Osteoblast (primary cell): ENCODE data around the gene SMAD7. TPM values are rescaled to one million over a fixed set of nuclear protein-coding genes. Genes with fewer than 3 reads are reported as not detected.

Experiments
- DNase-seq: peaks from one replicate; pipeline ENCODE4 v3.0.0; 2011; ENCODE audit warnings: low spot score, mixed read lengths; ENCODE audit not compliant: insufficient read length; ENCODE audit errors: missing footprints
- H2AFZ ChIP-seq: 2 replicates; pipeline ENCODE4 v1.6.0; 2011; ENCODE audit warnings: mild to moderate bottlenecking, low read length
- H3K27ac ChIP-seq: 2 replicates; pipeline ENCODE4 v1.5.1; 2011; ENCODE audit warnings: mild to moderate bottlenecking, low read depth, low read length, moderate library complexity
- H3K27me3 ChIP-seq: 2 replicates; pipeline ENCODE4 v1.6.0; 2012; ENCODE audit warnings: mild to moderate bottlenecking, control low read depth, inconsistent platforms, low read length, moderate library complexity; ENCODE audit not compliant: insufficient read depth
- H3K36me3 ChIP-seq: 2 replicates; pipeline ENCODE4 v1.5.1; 2011; ENCODE audit warnings: mild to moderate bottlenecking, low read length, control low read depth, moderate library complexity; ENCODE audit not compliant: insufficient read depth
- H3K4me1 ChIP-seq: 2 replicates; pipeline ENCODE4 v1.5.1; 2011; ENCODE audit warnings: mild to moderate bottlenecking, low read length, control low read depth, moderate library complexity; ENCODE audit not compliant: insufficient read depth
- H3K4me2 ChIP-seq: 2 replicates; pipeline ENCODE4 v1.6.0; 2011; ENCODE audit warnings: mild to moderate bottlenecking, low read length; ENCODE audit not compliant: insufficient read depth
- H3K4me3 ChIP-seq: fragments of 200-600 bp; sonication (generic); 3 replicates; pipeline ENCODE4 v1.5.1; 2012; ENCODE audit warnings: mild to moderate bottlenecking, low read length, inconsistent platforms; ENCODE audit not compliant: insufficient read depth
- H3K79me2 ChIP-seq: 2 replicates; pipeline ENCODE4 v1.6.0; 2012; ENCODE audit warnings: mild to moderate bottlenecking, low read length, control low read depth, inconsistent platforms; ENCODE audit not compliant: insufficient read depth
- H3K9me3 ChIP-seq: 2 replicates; pipeline ENCODE4 v1.5.1; 2011; ENCODE audit warnings: low read depth, low read length, control low read depth
- H4K20me1 ChIP-seq: 2 replicates; pipeline ENCODE4 v1.6.0; 2012; ENCODE audit warnings: mild to moderate bottlenecking, low read length, control low read depth; ENCODE audit not compliant: insufficient read depth
- total RNA-seq: library from RNA; depleted of rRNA; stranded (reverse); fragments of >200 nt; gene quantifications from 2 replicates; pipeline ENCODE4 v1.2.3, GENCODE V29; 2012
- TF ChIP-seq, protein P1 (sequence below): IDR thresholded peaks from 2 replicates; pipeline ENCODE4 v1.5.1; 2011; ENCODE audit warnings: mild to moderate bottlenecking, low read depth, low read length, moderate library complexity; ENCODE audit errors: extremely low read depth

SMAD7 gene
- total RNA-seq, 1 donor = 76.0 TPM

- Histone ChIP-seq H3K36me3 (peaks cover 59% of the 10 kb centered on the region), H3K27me3 (no peaks in the 10 kb centered on the region), H3K79me2 (peaks cover 100% of the 10 kb centered on the region), H3K4me2 (peak overlapping the region; percentile 75), H2AFZ (no peak overlapping the region), H3K4me1 (peaks cover 96% of the 10 kb centered on the region), H4K20me1 (peaks cover 62% of the 10 kb centered on the region), H3K4me3 (no peak overlapping the region), H3K27ac (peak overlapping the region; percentile 95), H3K9me3 (no peaks in the 10 kb centered on the region)
- TF ChIP-seq, protein P1, sequence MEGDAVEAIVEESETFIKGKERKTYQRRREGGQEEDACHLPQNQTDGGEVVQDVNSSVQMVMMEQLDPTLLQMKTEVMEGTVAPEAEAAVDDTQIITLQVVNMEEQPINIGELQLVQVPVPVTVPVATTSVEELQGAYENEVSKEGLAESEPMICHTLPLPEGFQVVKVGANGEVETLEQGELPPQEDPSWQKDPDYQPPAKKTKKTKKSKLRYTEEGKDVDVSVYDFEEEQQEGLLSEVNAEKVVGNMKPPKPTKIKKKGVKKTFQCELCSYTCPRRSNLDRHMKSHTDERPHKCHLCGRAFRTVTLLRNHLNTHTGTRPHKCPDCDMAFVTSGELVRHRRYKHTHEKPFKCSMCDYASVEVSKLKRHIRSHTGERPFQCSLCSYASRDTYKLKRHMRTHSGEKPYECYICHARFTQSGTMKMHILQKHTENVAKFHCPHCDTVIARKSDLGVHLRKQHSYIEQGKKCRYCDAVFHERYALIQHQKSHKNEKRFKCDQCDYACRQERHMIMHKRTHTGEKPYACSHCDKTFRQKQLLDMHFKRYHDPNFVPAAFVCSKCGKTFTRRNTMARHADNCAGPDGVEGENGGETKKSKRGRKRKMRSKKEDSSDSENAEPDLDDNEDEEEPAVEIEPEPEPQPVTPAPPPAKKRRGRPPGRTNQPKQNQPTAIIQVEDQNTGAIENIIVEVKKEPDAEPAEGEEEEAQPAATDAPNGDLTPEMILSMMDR = no peak
- DNase-seq = no peak
These were observed 16.4 kb downstream of the SMAD7 start for GRCh38 chr18:48934415-48934722.

DNA sequence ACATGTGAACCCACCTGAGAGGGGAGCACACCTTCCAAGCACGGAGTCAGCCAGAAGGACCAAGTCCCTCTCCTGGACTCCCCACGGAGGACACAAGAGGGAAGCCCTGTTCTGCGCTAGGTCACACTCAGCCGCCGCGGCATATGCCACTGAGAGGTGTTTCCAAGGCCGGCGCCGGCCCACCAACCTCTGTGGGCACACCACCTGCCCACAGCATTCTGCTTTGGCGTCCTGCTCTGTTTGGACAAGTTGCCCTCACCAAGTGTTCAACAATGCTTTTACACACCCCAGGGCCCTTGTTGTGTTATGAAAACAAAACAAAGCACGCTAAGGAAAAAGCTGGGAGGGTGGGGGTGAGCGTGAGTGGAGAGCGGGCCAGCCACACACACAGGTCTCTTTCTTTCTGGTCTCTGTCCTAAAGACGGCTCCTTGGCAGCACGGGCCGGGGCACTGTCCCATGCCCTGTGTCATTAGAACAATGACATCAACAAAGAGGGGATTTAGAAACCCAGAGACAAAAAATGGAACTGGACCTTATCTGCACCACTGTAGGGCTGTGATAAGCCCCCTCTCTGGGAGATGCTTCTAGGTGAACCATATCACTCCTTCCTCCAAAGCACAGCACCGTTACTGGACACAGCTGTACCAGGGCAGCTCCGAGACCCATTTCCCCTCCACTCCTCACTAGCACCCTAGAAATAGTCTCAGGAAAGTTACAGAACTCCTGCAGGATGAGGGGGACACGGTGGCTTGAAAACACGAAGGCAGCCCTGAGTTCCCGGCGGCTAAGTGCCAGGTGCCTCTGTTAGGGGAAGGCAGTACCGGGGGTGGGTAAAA, 17.0 kb downstream of the SMAD7 start:
- Histone ChIP-seq H3K9me3 (no peaks in the 10 kb centered on the region), H3K79me2 (peaks cover 100% of the 10 kb centered on the region), H3K27me3 (no peaks in the 10 kb centered on the region), H3K4me3 (peak overlapping the region; percentile 45), H3K4me2 (peak overlapping the region; percentile 75), H4K20me1 (peaks cover 66% of the 10 kb centered on the region), H3K4me1 (peaks cover 100% of the 10 kb centered on the region), H3K36me3 (peaks cover 59% of the 10 kb centered on the region), H3K27ac (peak overlapping the region; percentile 95), H2AFZ (no peak overlapping the region)
- peak; percentile 50 for DNase-seq
- TF ChIP-seq, protein P1 = peak; percentile 6

GRCh38 chr18:48932822-48933510, 17.8 kb downstream of the SMAD7 start:
- Histone ChIP-seq H4K20me1 (peaks cover 62% of the 10 kb centered on the region), H3K36me3 (peaks cover 55% of the 10 kb centered on the region)
- DNase-seq = peak; percentile 87

DNA sequence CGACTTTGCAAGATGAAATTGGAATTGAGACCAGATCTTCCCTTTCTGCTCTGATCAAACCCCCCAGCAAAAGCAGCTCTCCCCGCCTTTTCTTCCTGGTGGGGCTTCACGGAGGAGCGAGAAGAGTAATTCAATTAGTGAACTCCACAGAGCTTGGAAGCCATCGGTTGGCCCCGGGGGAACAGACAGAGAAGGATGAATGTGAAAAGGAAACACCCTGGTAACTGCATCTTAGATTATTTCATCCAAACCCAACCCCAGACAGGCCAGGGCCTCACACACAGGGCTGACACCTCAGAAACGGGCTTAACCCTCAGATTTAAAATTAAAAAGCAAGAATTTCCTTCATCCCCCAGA, 18.3 kb downstream of the SMAD7 start:
- TF ChIP-seq, protein P1 = no peak
- Histone ChIP-seq H3K27ac (peak overlapping the region; percentile 95), H3K4me1 (peaks cover 100% of the 10 kb centered on the region), H3K27me3 (no peaks in the 10 kb centered on the region), H4K20me1 (peaks cover 62% of the 10 kb centered on the region), H3K36me3 (peaks cover 50% of the 10 kb centered on the region), H3K9me3 (no peaks in the 10 kb centered on the region), H3K79me2 (peaks cover 100% of the 10 kb centered on the region), H3K4me2 (peak overlapping the region; percentile 75), H3K4me3 (peak overlapping the region; percentile 45), H2AFZ (no peak overlapping the region)
- no peak for DNase-seq

More at GRCh38 chr18:48932822-48933510, 17.8 kb downstream of the SMAD7 start:
- Histone ChIP-seq H3K4me3 (peak overlapping the region; percentile 45), H3K9me3 (no peaks in the 10 kb centered on the region), H3K27me3 (no peaks in the 10 kb centered on the region), H3K4me2 (peak overlapping the region; percentile 75), H3K27ac (peak overlapping the region; percentile 95), H3K79me2 (peaks cover 100% of the 10 kb centered on the region), H3K4me1 (peaks cover 100% of the 10 kb centered on the region), H2AFZ (no peak overlapping the region)
- TF ChIP-seq, protein P1 = no peak
